Central memory CD4-positive, alpha-beta T cell (primary cell): ENCODE data around the gene LIPJ.

ENCODE experiments used
- DNase-seq: peaks from one replicate; pipeline ENCODE4 v3.0.0; 2022

The LIPJ gene

DNA sequence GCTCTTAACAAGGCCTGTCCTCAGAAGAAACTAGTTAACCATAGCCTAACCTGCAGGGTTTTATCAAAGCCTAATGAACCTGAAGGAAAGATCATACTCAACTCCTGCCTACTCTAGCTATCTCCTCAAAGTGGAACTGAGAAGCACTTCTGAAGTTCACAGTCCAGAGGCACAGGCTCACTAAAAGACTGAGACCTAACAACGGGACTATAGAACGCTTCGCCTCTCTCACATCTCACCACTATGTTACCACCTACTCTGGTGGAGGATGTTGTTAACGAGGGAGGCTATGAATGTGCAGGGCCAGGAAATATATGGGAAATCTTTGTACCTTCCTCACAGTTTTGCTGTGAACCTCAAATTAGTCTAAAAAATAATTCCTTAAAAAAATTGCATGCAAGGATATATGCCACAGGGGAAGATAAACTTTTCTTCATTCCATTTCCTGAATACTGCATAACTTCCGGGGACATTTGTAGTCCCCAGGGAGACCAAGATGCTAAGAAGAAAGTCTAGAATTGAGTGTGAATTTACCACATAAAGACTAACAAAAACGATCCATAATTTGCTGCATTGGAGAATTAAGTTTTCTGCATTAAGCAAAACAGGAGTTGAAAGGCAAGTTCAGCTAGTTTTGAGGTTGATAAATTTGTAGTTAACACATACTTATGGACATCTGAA is 21.6 kb downstream of the LIPJ start:
- no peak for DNase-seq

DNA sequence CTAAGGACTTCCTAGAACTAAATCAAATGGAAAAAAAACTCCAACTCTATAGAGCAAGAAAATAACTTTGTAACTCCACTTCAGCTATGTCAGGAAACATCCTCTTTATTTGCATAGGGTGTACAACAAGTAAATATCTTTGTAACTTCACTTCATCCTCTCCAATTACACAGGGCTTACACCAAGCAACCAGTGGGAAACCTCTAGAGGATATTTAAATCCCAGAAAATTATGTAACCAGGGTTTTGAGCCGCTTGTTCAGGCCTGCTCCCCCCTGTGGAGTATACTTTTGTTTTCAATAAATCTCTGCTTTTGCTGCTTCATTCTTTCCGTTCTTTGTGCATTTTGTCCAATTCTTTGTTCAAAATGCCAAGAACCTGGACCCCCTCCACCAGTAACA is 22.2 kb downstream of the LIPJ start:
- no peak for DNase-seq

GRCh38 chr10:88616250-88616977 is 29.9 kb downstream of the LIPJ start:
- no peak for DNase-seq

GRCh38 chr10:88617772-88618300 is 31.3 kb downstream of the LIPJ start:
- DNase-seq = no peak

DNA sequence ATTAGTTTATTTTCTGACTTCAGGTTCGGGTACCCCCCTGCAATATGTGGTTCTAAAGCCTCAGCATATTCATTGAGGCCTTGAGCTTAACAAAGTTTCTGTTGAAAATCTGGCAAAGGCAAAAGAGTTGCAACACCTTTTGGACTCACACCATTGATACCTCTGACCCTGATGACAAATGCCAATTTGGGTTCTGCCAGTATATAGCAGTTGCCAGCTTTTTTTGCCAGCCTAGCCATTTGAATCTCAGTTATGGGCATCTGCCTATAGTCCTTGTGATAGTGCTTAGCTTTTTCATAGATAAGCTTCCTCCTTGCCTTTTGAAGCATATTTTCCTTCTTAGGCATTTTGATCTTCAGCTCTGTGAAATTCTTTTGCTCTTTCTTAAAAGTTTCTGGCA is 31.9 kb downstream of the LIPJ start:
- DNase-seq = no peak

DNA sequence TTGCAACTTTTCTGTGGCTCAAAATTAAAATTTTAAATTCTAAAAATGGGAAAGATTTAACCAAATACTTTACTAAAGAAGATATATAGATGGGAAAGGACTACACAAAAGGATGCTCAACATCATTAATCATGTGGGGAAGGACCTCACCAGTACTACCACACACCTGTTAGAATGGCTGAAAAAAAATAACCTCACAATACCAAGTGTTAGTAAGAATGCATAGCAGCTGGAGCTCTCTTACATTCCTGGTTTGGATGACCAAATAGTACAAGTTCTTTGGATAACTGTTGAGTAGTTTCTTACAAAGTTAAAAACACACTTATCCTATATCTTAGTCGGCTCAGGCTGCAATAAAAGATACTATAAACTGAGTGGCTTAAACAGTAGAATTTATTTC is 33.9 kb downstream of the LIPJ start:
- no peak for DNase-seq

- DNase-seq = no peak
These were observed 37.3 kb downstream of the LIPJ start for GRCh38 chr10:88623835-88624234.

DNA sequence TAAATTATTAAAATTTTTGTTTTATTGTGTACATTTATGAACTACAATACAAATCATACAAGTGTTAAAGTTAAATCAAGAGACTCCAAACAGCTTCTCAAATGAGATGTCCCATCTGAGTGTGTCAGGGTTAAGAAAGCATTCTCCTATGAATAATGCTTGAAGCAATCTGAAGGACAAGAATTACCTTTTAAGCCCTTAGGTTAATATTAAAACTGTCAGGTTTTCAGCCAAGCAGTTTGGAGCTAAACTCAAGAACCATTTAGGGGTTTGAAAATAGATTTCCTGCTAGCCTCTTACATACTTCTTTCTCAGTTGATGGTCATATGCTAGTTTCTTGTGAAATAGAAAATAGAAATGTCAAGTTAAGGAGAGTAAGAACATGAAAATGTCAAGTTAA is 38.3 kb downstream of the LIPJ start:
- DNase-seq = no peak

DNA sequence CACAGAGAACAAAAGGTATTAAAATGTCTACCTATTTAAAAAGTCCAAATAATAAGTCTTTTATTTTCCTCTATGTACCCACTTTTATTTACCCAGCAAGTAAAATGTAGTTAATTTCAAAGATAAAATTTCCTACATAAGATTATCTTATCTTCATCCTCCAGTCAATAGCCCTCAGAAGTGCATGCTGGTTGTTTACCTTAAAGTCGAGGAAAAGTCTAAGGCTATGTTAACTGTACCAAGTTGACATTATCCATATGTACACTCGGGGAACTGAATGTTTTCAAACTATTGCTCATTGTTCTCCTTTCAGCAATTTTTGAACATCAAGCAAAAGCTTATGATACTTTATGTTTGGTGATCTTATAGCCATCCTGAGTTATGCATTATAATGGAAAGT is 53.6 kb downstream of the LIPJ start:
- DNase-seq = no peak

DNA sequence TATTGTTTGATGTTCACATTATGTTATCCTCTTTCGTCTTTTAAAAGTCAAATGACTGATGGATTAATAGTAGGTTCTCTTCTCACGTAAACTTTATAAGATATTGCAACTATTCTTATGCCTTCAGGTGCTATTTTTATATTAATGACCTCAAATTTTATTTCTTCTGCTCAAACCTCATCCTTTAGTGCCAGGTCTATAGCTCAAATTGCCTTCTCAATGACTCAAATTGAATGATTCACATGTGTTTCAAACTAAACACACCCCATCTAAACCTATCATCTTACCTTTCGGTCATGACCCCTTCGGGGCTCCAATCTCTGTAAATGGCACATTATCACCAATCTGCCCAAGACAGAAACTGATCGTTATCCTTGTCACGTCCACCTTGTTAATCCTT is 55.6 kb downstream of the LIPJ start:
- DNase-seq = no peak

GRCh38 chr10:88642963-88643362 is 56.4 kb downstream of the LIPJ start:
- DNase-seq = no peak

GRCh38 chr10:88647061-88647615 is 60.6 kb downstream of the LIPJ start:
- DNase-seq = no peak

DNA sequence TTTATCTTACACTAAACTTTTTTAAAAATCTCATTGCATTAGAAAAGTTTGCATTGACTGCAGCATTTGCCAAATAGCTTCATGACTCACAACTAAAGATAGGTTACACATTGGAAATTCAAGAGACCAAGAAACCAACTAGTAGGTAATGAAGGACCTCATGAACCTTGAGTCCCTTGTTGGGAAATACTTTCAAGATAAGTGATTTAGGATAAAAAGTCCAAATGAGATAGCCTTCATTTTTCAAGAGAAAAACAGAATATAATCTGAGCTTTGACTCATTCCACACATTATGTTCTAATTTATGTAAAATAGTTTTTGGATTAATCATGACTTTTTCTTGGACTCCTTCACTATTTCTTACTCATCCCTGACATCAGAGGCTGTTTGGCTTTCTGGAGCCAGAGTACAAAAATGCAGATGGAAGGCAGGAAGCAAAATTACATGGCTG is 64.6 kb downstream of the LIPJ start:
- no peak for DNase-seq

- no peak for DNase-seq
These were observed 66.1 kb downstream of the LIPJ start for GRCh38 chr10:88652616-88653015.
